HG02759 (cell line): Measurements from ENCODE around the gene RNF175.

Experiments
- ATAC-seq: cut with Tn5 transposase; IDR thresholded peaks from one replicate; pipeline ENCODE4 v1.9.1; 2021; ENCODE audit warnings: mild to moderate bottlenecking, moderate library complexity; ENCODE audit not compliant: unreplicated experiment

The RNF175 gene

GRCh38 chr4:153785910-153786721 lies 26.3 kb upstream of the RNF175 start:
- no peak for ATAC-seq

- no peak for ATAC-seq
Measured at GRCh38 chr4:153784166-153784699, 24.4 kb upstream of the RNF175 start.

DNA sequence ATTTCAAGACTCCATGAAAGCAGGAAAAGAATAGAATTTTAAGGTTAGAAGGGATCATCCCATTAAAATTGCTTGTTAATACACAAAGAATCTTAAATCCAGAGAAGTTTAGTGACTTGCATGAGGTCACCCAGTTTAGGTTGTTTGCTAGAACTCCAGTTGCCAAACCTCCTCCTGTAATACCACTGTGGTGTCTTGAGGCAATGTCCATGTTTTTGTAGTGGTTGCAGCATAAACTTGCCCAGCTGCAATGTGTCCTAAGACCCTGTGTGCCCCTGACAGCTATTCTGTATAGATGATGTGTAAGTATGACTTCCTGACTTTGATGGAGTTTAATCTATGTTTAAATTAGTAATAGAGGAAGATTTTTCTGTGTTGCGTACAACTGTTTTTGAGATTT lies 22.8 kb upstream of the RNF175 start:
- ATAC-seq, result no peak

GRCh38 chr4:153781717-153782416 lies 22.0 kb upstream of the RNF175 start:
- no peak for ATAC-seq

DNA sequence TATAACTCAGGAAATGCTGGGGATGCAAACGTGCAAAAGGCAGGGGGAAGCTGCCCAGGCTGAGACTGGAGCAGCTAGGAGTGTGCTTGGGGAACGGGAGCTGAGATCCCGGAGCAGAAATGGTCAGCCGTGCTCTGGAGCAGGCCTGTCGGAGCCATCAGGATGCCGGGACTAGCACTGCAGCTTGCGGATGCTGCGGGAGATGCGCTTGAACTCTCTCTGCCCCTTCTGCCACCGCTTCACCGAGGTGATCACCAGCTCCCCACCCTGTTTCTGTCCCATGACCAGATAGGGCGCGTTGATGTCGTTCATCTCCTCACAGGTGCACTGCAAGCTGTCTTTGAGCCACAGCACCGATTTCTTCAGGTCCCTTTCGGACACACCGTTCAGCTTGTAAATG lies 21.5 kb upstream of the RNF175 start:
- ATAC-seq, result no peak

DNA sequence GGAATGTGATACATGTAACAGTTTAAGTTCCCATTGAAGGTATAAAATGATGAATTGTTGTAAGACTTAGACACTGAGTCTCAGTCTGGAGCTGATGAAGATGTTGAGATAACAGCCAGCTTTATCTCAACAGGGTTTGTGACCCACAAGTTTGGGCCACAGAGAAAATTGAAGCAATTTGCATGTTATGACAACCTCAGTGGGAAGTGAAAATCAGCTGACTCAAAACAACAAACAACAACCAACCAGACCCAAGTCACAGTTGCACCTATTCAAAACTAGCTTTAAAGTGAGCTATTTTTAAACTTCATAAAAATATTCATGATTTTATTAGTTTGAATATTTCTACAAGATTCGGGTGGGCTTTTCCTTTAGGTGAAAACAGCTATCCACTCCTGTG lies 21.1 kb upstream of the RNF175 start:
- peak; percentile 69 for ATAC-seq

- ATAC-seq, result no peak
Measured at GRCh38 chr4:153780221-153780620, 20.4 kb upstream of the RNF175 start.

DNA sequence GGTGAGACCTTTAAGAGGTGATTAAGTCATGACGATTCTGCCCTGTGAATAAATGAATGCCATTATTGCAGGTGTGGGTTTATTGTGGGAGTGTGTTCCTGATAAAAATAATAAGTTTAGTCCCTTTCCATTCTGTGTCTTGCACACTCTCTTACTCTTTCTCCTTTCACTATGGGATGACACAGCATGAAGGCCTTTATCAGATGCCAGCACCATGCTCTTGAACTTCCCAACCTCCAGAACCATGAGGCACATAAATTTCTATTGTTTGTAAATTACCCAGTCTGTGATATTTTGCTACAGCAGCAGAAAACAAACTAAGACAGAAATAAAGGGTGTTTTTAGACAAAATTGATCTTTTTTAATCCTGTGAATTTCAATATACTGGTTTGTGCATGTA lies 18.6 kb upstream of the RNF175 start:
- no peak for ATAC-seq

GRCh38 chr4:153777421-153777820 lies 17.6 kb upstream of the RNF175 start:
- no peak for ATAC-seq

DNA sequence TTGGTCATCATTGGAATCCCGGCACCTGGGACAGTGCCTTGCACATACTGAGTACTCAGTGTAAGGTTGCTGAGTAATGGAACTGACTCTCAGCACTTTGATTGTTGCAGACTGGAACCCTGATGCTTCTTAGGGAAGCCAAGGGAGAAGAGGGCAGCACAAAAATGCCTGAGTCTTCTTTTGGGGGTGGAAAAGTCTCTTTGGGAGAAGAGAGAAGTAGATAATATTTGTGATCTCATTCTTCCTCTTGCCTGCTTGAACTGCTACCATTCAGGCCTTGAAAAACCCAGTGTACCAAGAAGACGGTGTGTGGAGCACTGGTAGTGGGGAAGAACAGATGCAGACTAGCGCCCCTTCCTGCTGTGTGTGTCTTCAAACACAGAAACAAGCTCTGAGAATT lies 16.8 kb upstream of the RNF175 start:
- ATAC-seq, result no peak

DNA sequence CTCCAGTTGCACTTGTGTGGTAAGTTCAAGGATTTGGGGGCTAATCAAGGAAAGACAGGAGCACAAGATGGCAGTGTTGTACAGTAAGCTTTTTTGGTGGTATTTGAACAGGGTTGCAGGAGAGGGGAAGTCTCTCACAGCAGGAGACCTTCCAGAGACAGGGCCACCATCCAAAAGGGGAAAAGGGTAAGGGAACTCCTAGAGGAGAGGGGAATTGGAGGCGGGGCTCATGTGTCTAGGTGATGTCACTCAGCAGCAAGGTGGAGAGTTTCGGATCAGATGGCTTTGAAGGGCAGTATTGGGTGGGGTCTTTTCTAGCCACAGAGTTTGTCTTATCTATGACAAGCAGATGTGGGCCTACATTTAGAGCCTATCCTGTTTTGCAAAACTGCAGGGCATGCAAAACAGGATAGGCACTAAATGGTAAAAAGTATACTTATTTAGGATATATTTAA lies 13.4 kb upstream of the RNF175 start:
- no peak for ATAC-seq

GRCh38 chr4:153771046-153771445 lies 11.2 kb upstream of the RNF175 start:
- no peak for ATAC-seq

DNA sequence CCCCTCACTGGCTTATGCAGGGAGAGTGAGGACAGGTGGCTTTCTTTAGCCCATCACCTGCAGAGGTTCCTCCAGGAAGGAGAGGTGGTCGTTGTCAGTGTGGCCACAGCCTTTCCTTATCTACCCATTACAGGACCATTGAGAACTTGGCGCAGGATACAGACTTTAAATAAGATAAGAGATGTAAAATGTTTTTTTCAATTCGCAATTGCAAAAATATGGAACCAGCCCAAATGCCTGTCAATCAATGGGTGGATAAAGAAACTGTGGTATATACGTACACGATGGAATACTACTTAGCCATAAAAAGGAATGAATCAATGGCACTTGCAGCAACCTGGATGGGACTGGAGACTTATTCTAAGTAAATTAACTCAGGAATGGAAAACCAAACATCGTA lies 6.9 kb upstream of the RNF175 start:
- ATAC-seq, result no peak

GRCh38 chr4:153765894-153766293 lies 6.1 kb upstream of the RNF175 start:
- ATAC-seq, result no peak

DNA sequence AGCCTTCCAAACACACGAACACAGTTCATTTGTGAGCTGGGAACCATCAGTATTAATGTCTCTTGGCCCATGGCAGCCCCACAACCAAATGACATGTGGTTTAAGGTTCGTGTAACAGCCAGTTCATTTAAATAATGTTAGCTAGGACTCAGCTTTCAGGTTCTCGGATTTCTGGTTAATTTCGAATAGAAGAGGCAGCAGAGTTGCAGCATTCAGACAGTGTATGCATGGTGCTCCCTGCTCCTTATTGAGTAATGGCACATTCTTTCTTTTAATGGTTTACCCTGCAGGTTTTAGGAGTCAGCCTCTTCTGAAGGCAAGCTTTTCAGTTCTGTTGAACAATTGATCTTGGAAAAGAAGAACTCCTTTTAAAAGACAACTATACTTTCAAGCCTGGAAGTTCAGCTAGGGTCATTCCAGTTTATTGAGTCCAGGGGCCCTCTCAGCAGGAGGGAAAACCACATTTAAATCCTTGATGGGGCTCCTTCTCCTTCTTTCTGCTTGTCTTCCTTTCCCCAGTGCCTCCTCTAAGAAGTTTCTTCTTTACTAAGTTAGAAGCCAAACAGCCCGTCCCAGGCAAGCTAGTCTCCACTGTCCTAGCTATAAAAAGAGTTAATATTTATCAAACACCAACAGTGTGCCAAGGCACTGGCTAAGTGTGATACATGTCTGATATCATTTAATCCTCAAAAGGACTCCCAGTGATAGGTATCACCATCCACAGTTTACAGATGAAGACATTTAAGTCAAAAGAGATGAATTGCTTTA lies 5.0 kb upstream of the RNF175 start:
- no peak for ATAC-seq

GRCh38 chr4:153763404-153763803 lies 3.6 kb upstream of the RNF175 start:
- ATAC-seq, result no peak

DNA sequence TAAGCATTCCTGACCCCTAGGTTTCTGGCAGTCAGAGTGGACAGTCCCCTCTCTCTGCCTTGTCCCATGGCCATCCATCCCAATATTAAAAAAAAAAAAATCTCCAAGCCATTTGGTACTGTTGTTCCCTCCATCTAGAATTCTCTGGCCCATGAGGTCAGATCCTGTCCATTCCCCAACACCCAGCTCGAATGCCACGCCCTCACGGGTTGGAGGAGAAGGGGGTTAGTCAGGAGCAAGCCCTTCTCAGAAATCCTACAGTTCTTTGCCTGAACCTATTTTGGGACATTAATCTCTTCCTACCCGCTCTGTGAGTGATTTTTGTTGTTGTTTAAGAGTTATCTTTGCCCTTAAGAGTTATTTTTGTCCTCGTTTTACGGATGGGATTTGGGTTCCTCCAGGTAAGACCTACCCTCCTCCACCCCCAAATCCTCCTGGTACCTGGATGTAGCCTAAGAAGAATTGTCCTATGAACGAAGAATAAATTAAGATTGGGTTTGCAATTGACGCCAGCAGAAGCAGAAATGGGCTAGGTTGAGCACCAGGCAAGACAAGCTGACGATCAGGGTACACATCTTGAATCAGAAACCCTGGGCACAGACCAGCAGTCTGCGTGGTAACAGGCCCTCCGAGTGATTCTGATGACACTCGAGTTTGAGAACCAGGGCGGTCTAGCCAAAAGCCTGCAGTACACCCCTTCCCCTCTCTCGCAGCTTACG lies 977 bp downstream of the RNF175 start:
- no peak for ATAC-seq

- no peak for ATAC-seq
Measured at GRCh38 chr4:153758136-153758535, 1.7 kb downstream of the RNF175 start.

GRCh38 chr4:153757407-153757806 lies 2.4 kb downstream of the RNF175 start:
- ATAC-seq, result no peak

DNA sequence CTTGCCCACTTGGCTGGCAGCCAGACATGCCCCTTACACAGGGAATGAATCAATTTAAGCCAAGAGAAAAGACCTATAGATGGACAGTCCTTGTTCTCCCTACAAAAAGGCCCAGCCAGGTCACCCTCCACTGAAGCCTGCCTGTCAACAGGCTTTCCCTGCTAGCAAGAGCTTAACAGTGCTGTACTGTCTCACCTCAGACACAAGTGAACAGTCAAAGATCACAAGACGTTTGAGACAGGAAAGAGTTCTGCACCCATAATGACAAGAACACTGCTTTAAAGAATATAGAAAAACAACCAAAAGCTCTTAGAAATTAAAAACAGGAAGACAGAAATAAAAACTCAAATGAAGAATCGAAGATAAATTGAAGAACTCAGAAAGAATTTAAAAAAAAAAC lies 4.6 kb downstream of the RNF175 start:
- ATAC-seq, result no peak
